Mucosa of descending colon (tissue), 3 donors: ENCODE results near the gene ELP4. TPM values are rescaled to one million over a fixed set of nuclear protein-coding genes. Genes with fewer than 3 reads are reported as not detected.

Source experiments
- ATAC-seq: fragments of 200-7000 bp; cut with Tn5 transposase; one replicate; pipeline ENCODE4 v1.9.1; 2020; ENCODE audit warnings: mild to moderate bottlenecking, moderate library complexity
- DNase-seq, 3 donors: peaks; one replicate each; pipeline ENCODE4 v3.0.0-alpha.2; 2020
- H3K36me3 ChIP-seq: fragments of 200-600 bp; one replicate; pipeline ENCODE4 v1.8.0; 2021; ENCODE audit warnings: low read depth, mild to moderate bottlenecking
- H3K4me1 ChIP-seq: fragments of 200-600 bp; one replicate; pipeline ENCODE4 v1.8.0; 2021; ENCODE audit warnings: low read depth, mild to moderate bottlenecking
- H3K4me3 ChIP-seq: fragments of 200-600 bp; one replicate; pipeline ENCODE4 v1.8.0; 2021; ENCODE audit warnings: mild to moderate bottlenecking
- H3K9me3 ChIP-seq: fragments of 200-600 bp; one replicate; pipeline ENCODE4 v1.8.0; 2021; ENCODE audit warnings: mild to moderate bottlenecking
- CTCF ChIP-seq: fragments of 200-600 bp; IDR thresholded peaks from one replicate; pipeline ENCODE4 v1.8.0; 2022; ENCODE audit warnings: antibody characterized with exemption, mild to moderate bottlenecking
- intact Hi-C, 2 donors: fragments of 100-400 bp; cut with DNase I in 1 of 2; cut with micrococcal nuclease in 1 of 2; formaldehyde crosslinking; loops; one replicate each; pipeline versions ENCODE4 v1.11.0 to v1.11.1; 2022; cut with DNase I, micrococcal nuclease
- total RNA-seq, 3 donors: library from RNA; stranded (reverse); fragmentation: NEBNext Ultra II Directional in 2 of 3; extraction: Animal tissue kit (Norgen Biotek cat#: 25700) in 2 of 3; gene quantifications; one replicate each; pipeline versions ENCODE4 v1.2.1 to v1.2.4, GENCODE V29; 2021 to 2023
- donor health status: DM: no; HTN: no; CAD: no; lungs with moderate emphysema.
- donor health status: DM: no; HTN: no; CAD: no.
- donor health status: DM: no; HTN: yes; CAD: no.

ELP4 gene
- total RNA-seq, 3 donors from 2014 or later = 13.2 to 21.4 (median 18.7) TPM

- H3K4me3 ChIP-seq = no peak overlapping the region
- no peaks in the 10 kb centered on the region for H3K9me3 ChIP-seq
- no peak for TF ChIP-seq CTCF
- no peaks in the 10 kb centered on the region for H3K36me3 ChIP-seq
- no peak for ATAC-seq
- no peak for DNase-seq
- intact Hi-C loops = no loop called here
- peaks cover 45% of the 10 kb centered on the region for H3K4me1 ChIP-seq
These were observed 299.4 kb downstream of the ELP4 start for GRCh38 chr11:31808721-31809540.

DNA sequence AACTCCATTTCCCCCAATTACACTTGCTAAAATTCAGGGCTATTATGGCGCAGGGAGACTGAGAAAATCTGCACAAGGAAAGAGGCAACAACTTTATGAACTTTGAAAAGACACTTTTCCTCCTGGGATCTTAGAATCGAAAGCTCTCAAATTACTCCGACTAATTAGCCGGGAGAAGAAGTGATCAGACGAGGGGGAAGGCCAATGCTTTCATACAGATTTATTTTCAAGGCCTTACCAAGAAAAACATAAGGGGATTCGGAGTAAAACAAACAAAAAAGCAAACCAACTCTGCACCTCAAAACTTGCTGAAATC, 299.9 kb downstream of the ELP4 start:
- DNase-seq (no peak), ATAC-seq (no peak)
- intact Hi-C loops = no loop called here
- Histone ChIP-seq H3K4me1 (peaks cover 46% of the 10 kb centered on the region), H3K4me3 (no peak overlapping the region), H3K36me3 (no peaks in the 10 kb centered on the region), H3K9me3 (no peaks in the 10 kb centered on the region)
- TF ChIP-seq CTCF = no peak

GRCh38 chr11:31809857-31810778, 300.6 kb downstream of the ELP4 start:
- ATAC-seq (peak; percentile 42), DNase-seq (peak in 1 of 3 donors; percentile 41)
- no peak for TF ChIP-seq CTCF
- Histone ChIP-seq H3K4me1 (peaks cover 42% of the 10 kb centered on the region), H3K9me3 (no peaks in the 10 kb centered on the region), H3K4me3 (no peak overlapping the region), H3K36me3 (no peaks in the 10 kb centered on the region)
- intact Hi-C loops = no loop called here

DNA sequence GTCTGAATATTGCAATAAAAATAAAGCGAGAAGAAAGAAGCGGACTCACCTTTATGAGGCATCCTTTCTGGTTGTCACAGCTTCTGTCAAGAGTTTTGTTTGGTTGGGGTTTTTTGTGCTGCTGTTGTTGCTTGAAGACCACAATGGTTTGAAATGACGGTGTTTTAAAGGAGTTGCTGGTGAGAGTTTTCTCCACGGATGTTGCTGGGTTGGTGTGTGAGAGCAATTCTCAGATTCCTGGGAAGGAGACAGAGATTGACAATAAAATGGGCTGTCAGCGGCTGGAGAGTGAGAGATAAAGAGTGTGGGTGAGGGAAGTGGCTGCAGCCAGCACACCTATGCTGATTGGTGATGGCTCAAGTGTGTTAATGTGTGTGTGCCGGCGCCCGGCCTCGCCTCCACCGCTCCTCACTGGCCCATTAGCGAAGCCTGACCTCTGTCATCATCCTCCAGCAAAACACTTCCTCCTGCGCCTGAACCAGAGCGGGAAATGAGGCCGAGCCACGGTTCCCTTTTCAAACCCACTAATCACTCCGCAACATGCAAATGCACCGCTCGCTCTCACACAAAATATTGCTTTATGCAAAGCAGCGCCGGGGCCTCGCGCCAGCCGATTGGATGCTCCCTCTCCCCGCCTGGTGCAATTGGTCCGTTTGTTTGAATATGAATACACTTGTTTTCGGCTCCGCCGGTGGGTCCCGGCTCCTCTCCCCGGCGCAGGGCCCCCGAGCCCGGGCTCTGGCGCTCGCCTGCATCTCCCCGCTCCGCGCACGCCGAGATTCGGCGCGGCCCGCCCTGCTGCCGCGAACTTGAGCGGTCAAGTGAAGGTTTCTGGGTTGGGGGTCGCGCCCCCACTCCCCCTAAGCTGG, 301.4 kb downstream of the ELP4 start, which contains the start of gene PAX6:
Gene PAX6 (minus strand): TSS at position 544 of the 869 bp plus-strand sequence. CDS start 4,911 bp downstream, outside the sequence.
- H3K4me1 ChIP-seq = peaks cover 44% of the 10 kb centered on the region
- peak; percentile 72 for ATAC-seq
- peak; percentile 44 to 57 (median 51) for DNase-seq
- no peaks in the 10 kb centered on the region for H3K9me3 ChIP-seq
- no peaks in the 10 kb centered on the region for H3K36me3 ChIP-seq
- intact Hi-C loops = no loop called here
- H3K4me3 ChIP-seq = no peak within 1 kb of the TSS
- no peak for TF ChIP-seq CTCF
